K562 (cell line): Measurements from ENCODE around the gene NME7. TPM values are rescaled to one million over a fixed set of nuclear protein-coding genes. Genes with fewer than 3 reads are reported as not detected.
A peak's percentile ranks its signal among the peaks of the same experiment; 100 is the strongest.

Experiments
- ATAC-seq: fragments of 200-7000 bp; cut with Tn5 transposase; 3 replicates; pipeline ENCODE4 v1.9.1; 2020; ENCODE audit warnings: moderate library complexity
- BruUV-seq: library from RNA; stranded (reverse); fragments of 400-500 nt; replicated peaks from 2 replicates; lab custom pipeline; 2021; lab: Mats Ljungman, UMichigan
- CTCF ChIA-PET: fragments of 300-600 bp; formaldehyde crosslinking; extraction: SDS; loops from one replicate; lab custom pipeline; 2021; ENCODE audit warnings: low intra/inter-chr PET ratio; lab: Yijun Ruan, JAX
- POLR2A ChIA-PET: fragments of 300-600, 350-650 bp; sonication (Branson Sonifier 250); formaldehyde crosslinking; extraction: SDS; loops from one replicate; lab custom pipeline; 2021; ENCODE audit warnings: antibody characterized with exemption, inconsistent platforms; lab: Yijun Ruan, JAX
- DNase-seq, 4 experiments: peaks; one replicate each; pipeline versions ENCODE4 v3.0.0 to v3.0.0-alpha.2; 2011 to 2018; ENCODE audit warnings: low spot score in 3 of 4, mixed read lengths in 3 of 4; ENCODE audit errors: extremely low read depth in 1 of 4
- FAIRE-seq: peaks from 2 replicates; lab custom pipeline; 2011; peaks lifted over from hg19 to GRCh38; lab: Jason Lieb, UNC
- H2AFZ ChIP-seq: 2 replicates; pipeline ENCODE4 v1.6.0; 2011; ENCODE audit warnings: low read depth, low read length, control low read depth, inconsistent platforms
- H3K27ac ChIP-seq: fragments of 200-600 bp; 3 replicates; pipeline ENCODE4 v1.8.0; 2011; ENCODE audit warnings: low read depth, mild to moderate bottlenecking, control low read depth, inconsistent platforms, low read length, moderate library complexity, mixed read lengths; ENCODE audit errors: extremely low read depth
- H3K27me3 ChIP-seq, 2 experiments: fragments of 300-600 bp in 1 of 2; 2 replicates in 1 of 2; 3 replicates in 1 of 2; pipeline versions ENCODE4 v1.6.0 to v1.8.0; 2011; ENCODE audit warnings: inconsistent platforms in 2 of 2, low read length in 2 of 2, mild to moderate bottlenecking in 1 of 2, mixed read lengths in 1 of 2, moderate library complexity in 1 of 2; ENCODE audit not compliant: control insufficient read depth in 2 of 2, insufficient read depth in 2 of 2
- H3K36me3 ChIP-seq: fragments of 300-600 bp; 3 replicates; pipeline ENCODE4 v1.8.0; 2011; ENCODE audit warnings: mild to moderate bottlenecking, low read length, inconsistent platforms; ENCODE audit not compliant: control insufficient read depth, insufficient read depth
- H3K4me1 ChIP-seq, 2 experiments: fragments of 200-600 bp in 1 of 2; replicated peaks in 1 of 2; 2 replicates in 1 of 2; 3 replicates in 1 of 2; pipeline versions ENCODE4 v1.5.1 to v1.8.0; 2011; ENCODE audit warnings: inconsistent platforms in 2 of 2, low read length in 2 of 2, mild to moderate bottlenecking in 1 of 2, mixed read lengths in 1 of 2, moderate library complexity in 1 of 2; ENCODE audit not compliant: control insufficient read depth in 2 of 2, insufficient read depth in 2 of 2
- H3K4me2 ChIP-seq: 2 replicates; pipeline ENCODE4 v1.6.1; 2011; ENCODE audit warnings: low read length, control low read depth, inconsistent platforms, mixed read lengths; ENCODE audit not compliant: insufficient read depth
- H3K4me3 ChIP-seq: fragments of 200-600 bp; sonication (generic), shearing (Covaris generic); 2 replicates; pipeline ENCODE4 v1.5.1; 2016; ENCODE audit warnings: control low read depth, inconsistent platforms
- H3K79me2 ChIP-seq: fragments of 200-600 bp; 3 replicates; pipeline ENCODE4 v1.8.0; 2011; ENCODE audit warnings: low read length, inconsistent platforms; ENCODE audit not compliant: control insufficient read depth, insufficient read depth
- H3K9ac ChIP-seq, 2 experiments: 2 replicates each; pipeline versions ENCODE4 v1.6.0 to v1.6.1; 2011; ENCODE audit warnings: low read depth in 2 of 2, low read length in 2 of 2, control low read depth in 1 of 2, inconsistent platforms in 1 of 2, mild to moderate bottlenecking in 1 of 2, mixed read lengths in 1 of 2; ENCODE audit not compliant: insufficient read depth in 1 of 2
- H3K9me1 ChIP-seq: one replicate; pipeline ENCODE4 v1.6.0; 2011; ENCODE audit warnings: inconsistent platforms, mild to moderate bottlenecking, low read length, moderate library complexity; ENCODE audit not compliant: control insufficient read depth, insufficient read depth
- H3K9me3 ChIP-seq: replicated peaks from 2 replicates; pipeline ENCODE4 v1.5.1; 2011; ENCODE audit warnings: low read depth, low read length, inconsistent platforms; ENCODE audit not compliant: control insufficient read depth, insufficient read depth
- H4K20me1 ChIP-seq: replicated peaks from 2 replicates; pipeline ENCODE4 v1.6.1; 2011; ENCODE audit warnings: low read length, inconsistent platforms, mixed read lengths; ENCODE audit not compliant: control insufficient read depth, insufficient read depth
- BRD9 ChIP-seq: fragments of 450-650 bp; IDR thresholded peaks from 2 replicates; pipeline ENCODE4 v1.6.1; 2018; ENCODE audit warnings: low read depth; ENCODE audit not compliant: partially characterized antibody
- CBX8 ChIP-seq: fragments of 200-600 bp; sonication (generic); IDR thresholded peaks from 2 replicates; pipeline ENCODE4 v1.6.1; 2012; ENCODE audit warnings: borderline replicate concordance, mixed run types, low read depth, mild to moderate bottlenecking, moderate library complexity, mixed read lengths, low read length, control low read depth, inconsistent platforms; ENCODE audit not compliant: poor library complexity, severe bottlenecking; ENCODE audit errors: extremely low read depth
- ESRRA ChIP-seq: fragments of 450-650 bp; IDR thresholded peaks from 2 replicates; pipeline ENCODE4 v1.6.1; 2014; ENCODE audit warnings: low read depth, mild to moderate bottlenecking, moderate library complexity, borderline replicate concordance
- WGBS: fragments of 100-300 bp; shearing (Covaris generic); methylation state at CpG from one replicate; pipeline ENCODE4 v1.1.6; 2016; ENCODE audit warnings: low coverage, mixed read lengths; ENCODE audit not compliant: insufficient coverage; ENCODE audit errors: missing lambda C conversion rate; 5-methylcytosine and 5-hydroxymethylcytosine counted together
- in situ Hi-C: fragments of 300-500 bp; cut with MboI; formaldehyde crosslinking; loops from 4 replicates; pipeline ENCODE4 v1.15.0; 2018; ENCODE audit warnings: inconsistent platforms, mixed read lengths
- intact Hi-C: fragments of 100-400 bp; cut with micrococcal nuclease; formaldehyde crosslinking; loops from 2 replicates; pipeline ENCODE4 v1.14.2; 2022
- polyA plus RNA-seq, 8 experiments: library from polyadenylated mRNA; depleted of rRNA in 4 of 8; stranded (reverse) in 5 of 8; unstranded in 3 of 8; fragments of >200 nt; fragmentation: Nextera tagmentation in 2 of 8; fragmentation: Illumina TruSeq in 1 of 8; extraction: Ambion mirVana in 2 of 8; extraction: Trizol in 1 of 8; gene quantifications; 2 replicates each; pipeline versions ENCODE4 v1.2.1 to v1.2.3, GENCODE V29; 2011 to 2014; ENCODE audit warnings: inconsistent platforms in 1 of 8, missing spikeins in 1 of 8
- total RNA-seq, 7 experiments: library from RNA; depleted of rRNA in 6 of 7; stranded (reverse); fragments of >200 nt in 6 of 7; fragmentation: Illumina TruSeq in 2 of 7; extraction: Trizol in 2 of 7; gene quantifications; 2 replicates each; pipeline versions ENCODE4 v1.2.1 to v1.2.3, GENCODE V29; 2011 to 2021; ENCODE audit warnings: low replicate concordance in 1 of 7
- TF ChIP-seq, protein P1 (sequence below), 3 experiments: IDR thresholded peaks in 2 of 3; conservative IDR thresholded peaks in 1 of 3; 2 replicates each; pipeline ENCODE4 v1.5.1; 2011 to 2012; ENCODE audit warnings: low read length in 3 of 3, mild to moderate bottlenecking in 3 of 3, control low read depth in 2 of 3, improper control_type of control experiment in 1 of 3, inconsistent platforms in 1 of 3, low read depth in 1 of 3, mixed read lengths in 1 of 3, moderate library complexity in 1 of 3; ENCODE audit not compliant: insufficient read depth in 2 of 3
- TF ChIP-seq, protein P2 (sequence below): IDR thresholded peaks from 2 replicates; pipeline ENCODE4 v1.6.1; 2016; ENCODE audit warnings: missing genetic modification characterization, missing compliant biosample characterization
- TF ChIP-seq, protein P3 (sequence below): fragments of 450-650 bp; IDR thresholded peaks from one replicate; pipeline ENCODE4 v1.6.1; 2018; ENCODE audit warnings: mild to moderate bottlenecking, moderate library complexity; ENCODE audit not compliant: partially characterized antibody

Gene NME7
- total and polyA plus RNA-seq, 9 of the 15 experiments (the other 6 are each of a cell fraction or from before 2014, with no cell fraction given), result 7.9 to 43.2 (median 23.9) TPM

DNA sequence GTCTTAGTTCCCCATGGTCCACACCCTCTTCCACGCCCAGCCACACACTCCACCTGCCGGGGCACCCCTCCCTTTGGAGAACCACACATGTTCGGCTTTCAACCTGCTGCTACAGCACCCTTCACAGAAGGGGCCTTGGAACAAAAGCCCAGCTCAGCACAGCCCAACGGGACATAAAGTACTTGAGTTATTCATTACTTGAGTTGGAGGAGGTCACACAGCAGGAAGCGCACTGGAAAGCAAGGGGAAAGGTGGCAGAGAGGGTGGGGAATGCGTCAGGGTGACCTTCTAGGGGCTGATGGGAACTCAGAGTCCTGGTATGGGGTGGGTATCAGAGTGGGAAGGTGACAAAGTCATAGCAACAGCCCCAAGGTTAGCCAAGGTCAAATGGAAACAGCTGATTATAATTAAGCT, 264.1 kb downstream of the NME7 start:
- H3K9me1 ChIP-seq, result no peaks in the 10 kb centered on the region
- POLR2A ChIA-PET, result interaction anchor here (1.4 kb wide), 1 partner anchor 9 kb away, joined by 8 read pairs; no protein-coding TSS in a partner anchor
- no peak overlapping the region for H2AFZ ChIP-seq
- intact Hi-C loops, result loop anchor here (10.0 kb wide), 1 partner anchor 441 kb away; no protein-coding TSS in a partner anchor
- no peak for DNase-seq
- H3K79me2 ChIP-seq, result no peaks in the 10 kb centered on the region
- H3K4me1 ChIP-seq, result peaks cover 3 to 18% of the 10 kb centered on the region in 2 experiments; a peak in 4 of 5 replicates
- no peak overlapping the region for H3K4me3 ChIP-seq
- TF ChIP-seq CBX8 (no peak), ESRRA (peak; percentile 57; the same call in 1 of the 2 replicates)
- no peak for ATAC-seq
- no peak overlapping the region for H3K27ac ChIP-seq
- no peak overlapping the region for H3K4me2 ChIP-seq
- CTCF ChIA-PET, result no interaction called here
- 5% methylated on average over 6 of the region's 6 CpGs for WGBS
- no peak overlapping the region for H3K9ac ChIP-seq
- in situ Hi-C loops, result no loop called here
- no peaks in the 10 kb centered on the region for H3K36me3 ChIP-seq
- no peak for FAIRE-seq
- no TSS peak for BruUV-seq
- H3K9me3 ChIP-seq, result no peaks in the 10 kb centered on the region
- no peaks in the 10 kb centered on the region for H4K20me1 ChIP-seq
- H3K27me3 ChIP-seq, result peaks cover 15 to 51% of the 10 kb centered on the region in 2 experiments

DNA sequence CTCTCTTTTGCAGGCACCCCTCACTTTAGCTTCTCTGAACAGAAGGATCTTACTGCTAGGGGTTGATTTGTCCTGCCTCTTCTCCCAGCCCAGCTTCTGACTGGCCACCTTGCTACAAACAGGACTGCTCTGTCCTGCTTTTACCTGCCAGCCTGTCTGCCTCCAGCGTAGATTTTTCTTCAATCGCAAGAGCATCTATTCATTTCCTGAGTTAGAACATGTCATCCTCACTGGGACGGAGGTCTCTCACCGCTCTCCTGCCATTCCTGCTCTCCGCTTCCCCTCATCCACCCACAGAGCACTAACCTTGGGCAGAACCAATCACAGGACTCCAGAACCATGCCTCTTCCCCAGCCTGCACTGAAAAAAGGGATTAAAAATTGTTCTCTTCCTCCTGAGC, 264.6 kb downstream of the NME7 start:
- POLR2A ChIA-PET, result no interaction called here
- H3K27ac ChIP-seq, result no peak overlapping the region
- no peak for ATAC-seq
- no peak for TF ChIP-seq BRD9
- TF ChIP-seq, protein P1, sequence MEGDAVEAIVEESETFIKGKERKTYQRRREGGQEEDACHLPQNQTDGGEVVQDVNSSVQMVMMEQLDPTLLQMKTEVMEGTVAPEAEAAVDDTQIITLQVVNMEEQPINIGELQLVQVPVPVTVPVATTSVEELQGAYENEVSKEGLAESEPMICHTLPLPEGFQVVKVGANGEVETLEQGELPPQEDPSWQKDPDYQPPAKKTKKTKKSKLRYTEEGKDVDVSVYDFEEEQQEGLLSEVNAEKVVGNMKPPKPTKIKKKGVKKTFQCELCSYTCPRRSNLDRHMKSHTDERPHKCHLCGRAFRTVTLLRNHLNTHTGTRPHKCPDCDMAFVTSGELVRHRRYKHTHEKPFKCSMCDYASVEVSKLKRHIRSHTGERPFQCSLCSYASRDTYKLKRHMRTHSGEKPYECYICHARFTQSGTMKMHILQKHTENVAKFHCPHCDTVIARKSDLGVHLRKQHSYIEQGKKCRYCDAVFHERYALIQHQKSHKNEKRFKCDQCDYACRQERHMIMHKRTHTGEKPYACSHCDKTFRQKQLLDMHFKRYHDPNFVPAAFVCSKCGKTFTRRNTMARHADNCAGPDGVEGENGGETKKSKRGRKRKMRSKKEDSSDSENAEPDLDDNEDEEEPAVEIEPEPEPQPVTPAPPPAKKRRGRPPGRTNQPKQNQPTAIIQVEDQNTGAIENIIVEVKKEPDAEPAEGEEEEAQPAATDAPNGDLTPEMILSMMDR (IDR thresholded peaks at IDR 0.05 in 2 of 3, conservative IDR thresholded peaks at IDR 0.05 in 1 of 3; ENCODE audit: insufficient read depth in 2 of 3, low read depth in 1 of 3, low read length in 3 of 3), result no peak
- TF ChIP-seq, protein P2, sequence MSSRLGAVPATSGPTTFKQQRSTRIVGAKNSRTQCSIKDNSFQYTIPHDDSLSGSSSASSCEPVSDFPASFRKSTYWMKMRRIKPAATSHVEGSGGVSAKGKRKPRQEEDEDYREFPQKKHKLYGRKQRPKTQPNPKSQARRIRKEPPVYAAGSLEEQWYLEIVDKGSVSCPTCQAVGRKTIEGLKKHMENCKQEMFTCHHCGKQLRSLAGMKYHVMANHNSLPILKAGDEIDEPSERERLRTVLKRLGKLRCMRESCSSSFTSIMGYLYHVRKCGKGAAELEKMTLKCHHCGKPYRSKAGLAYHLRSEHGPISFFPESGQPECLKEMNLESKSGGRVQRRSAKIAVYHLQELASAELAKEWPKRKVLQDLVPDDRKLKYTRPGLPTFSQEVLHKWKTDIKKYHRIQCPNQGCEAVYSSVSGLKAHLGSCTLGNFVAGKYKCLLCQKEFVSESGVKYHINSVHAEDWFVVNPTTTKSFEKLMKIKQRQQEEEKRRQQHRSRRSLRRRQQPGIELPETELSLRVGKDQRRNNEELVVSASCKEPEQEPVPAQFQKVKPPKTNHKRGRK (tag), result no peak
- TF ChIP-seq, protein P3, sequence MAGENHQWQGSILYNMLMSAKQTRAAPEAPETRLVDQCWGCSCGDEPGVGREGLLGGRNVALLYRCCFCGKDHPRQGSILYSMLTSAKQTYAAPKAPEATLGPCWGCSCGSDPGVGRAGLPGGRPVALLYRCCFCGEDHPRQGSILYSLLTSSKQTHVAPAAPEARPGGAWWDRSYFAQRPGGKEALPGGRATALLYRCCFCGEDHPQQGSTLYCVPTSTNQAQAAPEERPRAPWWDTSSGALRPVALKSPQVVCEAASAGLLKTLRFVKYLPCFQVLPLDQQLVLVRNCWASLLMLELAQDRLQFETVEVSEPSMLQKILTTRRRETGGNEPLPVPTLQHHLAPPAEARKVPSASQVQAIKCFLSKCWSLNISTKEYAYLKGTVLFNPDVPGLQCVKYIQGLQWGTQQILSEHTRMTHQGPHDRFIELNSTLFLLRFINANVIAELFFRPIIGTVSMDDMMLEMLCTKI, result no peak

More for the DNA sequence above, 264.6 kb downstream of the NME7 start:
- Histone ChIP-seq H2AFZ (no peak overlapping the region), H3K9me3 (no peaks in the 10 kb centered on the region), H3K36me3 (no peaks in the 10 kb centered on the region), H3K4me1 (peaks cover 3 to 18% of the 10 kb centered on the region in 2 experiments; a peak in 4 of 5 replicates), H3K9me1 (no peaks in the 10 kb centered on the region), H3K4me3 (no peak overlapping the region), H3K27me3 (peaks cover 15 to 51% of the 10 kb centered on the region in 2 experiments), H3K79me2 (no peaks in the 10 kb centered on the region), H3K9ac (no peak overlapping the region), H3K4me2 (no peak overlapping the region), H4K20me1 (no peaks in the 10 kb centered on the region)
- CTCF ChIA-PET, result interaction anchor here (0.6 kb wide), 1 partner anchor 15 kb away, joined by 3 read pairs; no protein-coding TSS in a partner anchor
- WGBS, result 10% methylated on average over 5 of the region's 5 CpGs
- FAIRE-seq (no peak), DNase-seq (no peak)
- intact Hi-C loops, result loop anchor here (10.0 kb wide), 1 partner anchor 442 kb away; no protein-coding TSS in a partner anchor
- BruUV-seq, result no TSS peak
- in situ Hi-C loops, result no loop called here
